Measurements from ENCODE around the gene FKBP4.

Gene FKBP4

GRCh38 chr12:2813214-2814185 lies 18.7 kb downstream of the FKBP4 start:
- peak; percentile 41 for DNase-seq (ENCODE audit: low read depth)

- DNase-seq (ENCODE audit: low read depth), result no peak
Measured at GRCh38 chr12:2819810-2820209, 25.0 kb downstream of the FKBP4 start.

- no peak for DNase-seq (ENCODE audit: low read depth)
Measured at GRCh38 chr12:2820432-2820831, 25.7 kb downstream of the FKBP4 start.

- DNase-seq (ENCODE audit: low read depth), result no peak
Measured at GRCh38 chr12:2823483-2823882, 28.7 kb downstream of the FKBP4 start.

- DNase-seq (ENCODE audit: low read depth), result no peak
Measured at GRCh38 chr12:2824541-2824940, 29.8 kb downstream of the FKBP4 start.

GRCh38 chr12:2825132-2825531 lies 30.4 kb downstream of the FKBP4 start:
- DNase-seq (ENCODE audit: low read depth), result no peak

GRCh38 chr12:2826036-2826435 lies 31.3 kb downstream of the FKBP4 start:
- no peak for DNase-seq (ENCODE audit: low read depth)

GRCh38 chr12:2826721-2827515 lies 32.1 kb downstream of the FKBP4 start:
- DNase-seq (ENCODE audit: low read depth), result no peak

- no peak for DNase-seq (ENCODE audit: low read depth)
Measured at GRCh38 chr12:2829275-2829674, 34.5 kb downstream of the FKBP4 start.

GRCh38 chr12:2832550-2833127 lies 37.9 kb downstream of the FKBP4 start:
- no peak for DNase-seq (ENCODE audit: low read depth)

- DNase-seq (ENCODE audit: low read depth), result no peak
Measured at GRCh38 chr12:2833327-2833726, 38.6 kb downstream of the FKBP4 start.

GRCh38 chr12:2833810-2834209 lies 39.0 kb downstream of the FKBP4 start:
- DNase-seq (ENCODE audit: low read depth), result no peak

- DNase-seq (ENCODE audit: low read depth), result no peak
Measured at GRCh38 chr12:2834581-2835491, 40.1 kb downstream of the FKBP4 start, which contains the start of gene NRIP2. Gene NRIP2, minus strand, starts transcription at chr12:2835035. Its CDS starts 52 bp downstream, at chr12:2834983.

GRCh38 chr12:2835691-2836403 lies 41.1 kb downstream of the FKBP4 start:
- DNase-seq (ENCODE audit: low read depth), result no peak

- DNase-seq (ENCODE audit: low read depth), result no peak
Measured at GRCh38 chr12:2836574-2836973, 41.8 kb downstream of the FKBP4 start.

GRCh38 chr12:2841056-2841650 lies 46.4 kb downstream of the FKBP4 start:
- no peak for DNase-seq (ENCODE audit: low read depth)

GRCh38 chr12:2842948-2843347 lies 48.2 kb downstream of the FKBP4 start:
- no peak for DNase-seq (ENCODE audit: low read depth)

GRCh38 chr12:2844786-2845185 lies 50.0 kb downstream of the FKBP4 start:
- no peak for DNase-seq (ENCODE audit: low read depth)

- DNase-seq (ENCODE audit: low read depth), result no peak
Measured at GRCh38 chr12:2845280-2845679, 50.5 kb downstream of the FKBP4 start.

GRCh38 chr12:2851931-2852330 lies 57.2 kb downstream of the FKBP4 start:
- DNase-seq (ENCODE audit: low read depth), result no peak

Measured in HS-27A (cell line).